ENCODE measurements around the gene RBPJ.

The RBPJ gene

DNA sequence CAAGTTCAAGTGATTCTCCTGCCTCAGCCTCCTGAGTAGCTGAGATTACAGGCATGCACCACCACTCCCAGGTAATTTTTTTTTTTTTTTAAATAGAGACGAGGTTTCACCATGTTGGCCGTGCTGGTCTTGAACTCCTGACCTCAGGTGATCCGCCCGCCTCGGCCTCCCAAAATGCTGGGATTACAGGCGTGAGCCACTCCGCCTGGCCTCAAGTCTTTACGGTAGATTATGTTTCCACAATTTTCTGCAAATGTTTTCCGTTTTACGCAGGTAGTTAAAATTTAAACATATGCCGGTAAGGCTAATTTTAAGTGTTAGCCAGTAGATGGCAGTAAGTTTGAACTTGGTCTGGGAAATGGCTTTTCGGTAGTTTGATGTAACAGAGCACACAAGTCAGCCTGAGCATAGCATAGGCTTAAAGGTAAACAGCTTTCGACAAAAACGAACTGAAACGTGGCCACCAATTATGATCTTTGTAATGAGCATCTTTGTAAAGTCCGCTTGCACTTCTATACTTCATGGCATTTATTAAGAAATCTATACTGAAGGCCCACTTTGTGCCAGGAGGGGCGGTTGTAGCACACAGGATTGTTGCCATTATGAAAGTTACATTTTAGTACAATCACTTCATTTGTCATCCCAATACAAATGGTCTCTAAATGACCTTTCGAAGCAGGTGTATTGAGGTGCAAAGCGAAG lies 138.4 kb downstream of the RBPJ start:
- Histone ChIP-seq H3K36me3 (ENCODE audit: control insufficient read depth, insufficient read depth, low read length) (no peaks in the 10 kb centered on the region), H3K4me1 (ENCODE audit: control insufficient read depth, insufficient read depth, low read length, poor library complexity, severe bottlenecking) (no peaks in the 10 kb centered on the region), H3K9me3 (ENCODE audit: control insufficient read depth, low read length) (peaks cover 13% of the 10 kb centered on the region), H3K27ac (ENCODE audit: low read depth, low read length, severe bottlenecking) (no peak overlapping the region), H3K4me3 (ENCODE audit: extremely low read depth, insufficient read depth, low read length, poor library complexity, severe bottlenecking) (no peak overlapping the region)
- 51 to 68% methylated on average over 14 to 15 of the region's 19 CpGs for WGBS, 2 experiments (ENCODE audit: insufficient coverage in 2 of 2)

DNA sequence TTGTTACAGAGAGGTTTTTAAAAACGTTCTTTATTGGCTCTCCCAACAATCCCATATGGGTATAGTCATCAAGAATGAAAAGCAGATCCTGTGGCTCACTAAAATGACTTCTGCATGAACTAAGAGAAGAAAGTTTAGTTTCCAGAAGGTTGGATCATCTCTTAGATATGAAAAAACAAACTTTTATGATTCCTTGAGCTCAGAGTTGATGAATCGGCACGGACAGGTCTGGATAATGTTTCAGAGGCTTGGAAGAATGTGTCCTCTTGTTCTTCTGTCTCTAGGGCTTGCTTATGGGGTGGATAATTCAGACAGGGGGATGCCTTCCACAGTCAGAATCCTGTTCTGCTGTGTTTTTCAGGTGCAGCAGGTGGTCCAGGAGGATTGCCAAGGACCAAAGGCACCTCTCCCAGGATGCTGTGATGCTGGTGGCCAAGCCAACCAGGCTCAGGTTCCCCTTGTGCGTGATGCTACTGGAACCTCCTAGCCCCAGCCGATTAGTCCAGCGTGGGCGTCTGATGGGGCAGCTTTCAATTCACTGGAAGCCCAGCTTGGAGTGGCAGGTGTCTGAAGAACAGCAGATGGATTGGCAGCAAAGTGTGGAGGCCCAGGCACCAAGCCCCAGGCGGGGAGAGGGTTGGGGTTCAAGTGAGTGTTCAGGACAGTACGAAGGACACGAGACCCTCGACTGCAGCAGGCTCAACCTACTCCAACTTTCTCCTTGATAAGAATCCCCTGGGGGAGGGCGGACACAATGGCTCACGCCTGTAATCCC lies 139.1 kb downstream of the RBPJ start:
- Histone ChIP-seq H3K27ac (ENCODE audit: low read depth, low read length, severe bottlenecking) (no peak overlapping the region), H3K4me3 (ENCODE audit: extremely low read depth, insufficient read depth, low read length, poor library complexity, severe bottlenecking) (no peak overlapping the region)
- WGBS, 2 experiments (ENCODE audit: insufficient coverage in 2 of 2): 94% methylated on average over 4 to 12 of the region's 13 CpGs

DNA sequence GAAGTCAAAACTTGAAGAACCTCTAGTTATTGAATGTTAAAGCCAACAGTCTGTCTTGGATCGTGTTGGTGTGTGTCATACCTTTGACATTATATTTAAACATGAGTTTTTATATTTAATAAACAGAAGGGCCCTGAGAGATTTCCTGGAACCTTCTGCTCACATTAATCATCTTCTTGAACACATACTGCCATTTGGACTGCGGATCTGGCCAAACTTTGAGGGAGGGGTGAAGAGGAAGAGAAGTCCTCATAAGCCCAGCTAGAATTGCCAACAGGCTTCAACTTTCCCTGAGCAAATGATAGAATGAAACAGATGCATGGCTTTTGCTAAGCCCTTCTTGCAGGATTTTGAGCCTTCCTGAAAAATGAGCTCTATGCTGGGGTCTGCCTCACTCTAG lies 142.1 kb downstream of the RBPJ start:
- Histone ChIP-seq H3K9me3 (ENCODE audit: control insufficient read depth, low read length) (peaks cover 6% of the 10 kb centered on the region), H3K27ac (ENCODE audit: low read depth, low read length, severe bottlenecking) (no peak overlapping the region), H3K36me3 (ENCODE audit: control insufficient read depth, insufficient read depth, low read length) (no peaks in the 10 kb centered on the region), H3K4me1 (ENCODE audit: control insufficient read depth, insufficient read depth, low read length, poor library complexity, severe bottlenecking) (no peaks in the 10 kb centered on the region), H3K4me3 (ENCODE audit: extremely low read depth, insufficient read depth, low read length, poor library complexity, severe bottlenecking) (no peak overlapping the region)
- WGBS, 2 experiments (ENCODE audit: insufficient coverage in 2 of 2): no CpG with 5 or more reads among the region's 2 CpGs

More for the DNA sequence above, 139.1 kb downstream of the RBPJ start:
- Histone ChIP-seq H3K36me3 (ENCODE audit: control insufficient read depth, insufficient read depth, low read length) (no peaks in the 10 kb centered on the region), H3K4me1 (ENCODE audit: control insufficient read depth, insufficient read depth, low read length, poor library complexity, severe bottlenecking) (no peaks in the 10 kb centered on the region), H3K9me3 (ENCODE audit: control insufficient read depth, low read length) (peaks cover 6% of the 10 kb centered on the region)

DNA sequence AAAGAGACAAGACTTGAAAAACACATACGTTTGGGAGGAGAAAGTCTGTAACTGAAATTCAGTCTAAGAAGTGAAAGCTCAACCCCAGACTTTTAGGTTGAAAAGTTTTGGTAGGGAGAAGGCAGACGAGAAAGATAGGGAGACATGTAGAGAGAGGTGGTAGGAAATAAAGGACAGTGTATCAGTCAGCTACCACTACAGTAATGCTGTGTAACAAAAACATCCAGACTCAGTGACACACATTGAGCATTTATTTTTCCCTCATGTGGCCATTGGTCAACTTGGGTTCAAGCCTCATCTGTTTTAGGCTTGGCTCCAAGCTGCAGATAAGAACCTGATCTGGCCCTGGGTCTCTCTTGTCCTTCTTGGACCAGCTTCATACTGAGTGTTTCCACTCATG lies 142.6 kb downstream of the RBPJ start:
- 100% methylated on average over 1 of the region's 2 CpGs; no CpG with 5 or more reads in 1 of the 2 experiments for WGBS, 2 experiments (ENCODE audit: insufficient coverage in 2 of 2)
- no peak overlapping the region for H3K27ac ChIP-seq (ENCODE audit: low read depth, low read length, severe bottlenecking)
- no peaks in the 10 kb centered on the region for H3K4me1 ChIP-seq (ENCODE audit: control insufficient read depth, insufficient read depth, low read length, poor library complexity, severe bottlenecking)
- H3K4me3 ChIP-seq (ENCODE audit: extremely low read depth, insufficient read depth, low read length, poor library complexity, severe bottlenecking): no peak overlapping the region
- H3K36me3 ChIP-seq (ENCODE audit: control insufficient read depth, insufficient read depth, low read length): no peaks in the 10 kb centered on the region
- peaks cover 6% of the 10 kb centered on the region for H3K9me3 ChIP-seq (ENCODE audit: control insufficient read depth, low read length)

DNA sequence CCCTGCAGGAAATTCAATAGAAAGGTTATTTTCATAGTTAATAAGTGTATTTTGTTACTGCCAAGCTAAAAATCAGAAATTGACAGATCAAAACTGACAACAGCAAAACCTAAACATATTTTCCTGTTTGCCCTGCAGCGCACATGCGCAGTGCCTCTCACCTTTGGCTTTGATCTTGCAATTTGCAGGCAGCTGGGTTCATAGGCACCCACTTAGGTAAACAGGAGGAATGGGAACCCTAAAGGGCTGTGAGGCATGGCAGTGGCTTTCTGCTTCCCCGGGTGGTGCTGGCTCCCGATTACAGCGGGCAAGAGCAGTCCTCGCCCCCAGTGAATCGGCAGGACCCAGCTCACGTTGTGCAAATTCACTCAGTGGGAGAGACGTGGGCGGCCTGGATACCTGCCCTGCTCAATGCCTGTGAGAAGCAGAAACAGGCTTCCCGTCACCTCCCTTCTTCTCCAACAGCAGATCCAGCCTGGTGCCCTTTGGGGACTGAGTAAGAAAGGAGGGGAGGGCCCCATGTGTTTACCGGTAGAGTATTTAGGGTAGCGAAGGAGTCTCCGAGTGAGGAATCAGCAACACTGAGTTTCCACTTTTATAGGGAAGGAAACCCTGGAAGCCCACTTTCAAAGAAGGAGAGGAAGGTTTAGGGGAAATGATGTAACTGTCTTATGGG lies 143.7 kb downstream of the RBPJ start:
- Histone ChIP-seq H3K27ac (ENCODE audit: low read depth, low read length, severe bottlenecking) (no peak overlapping the region), H3K4me1 (ENCODE audit: control insufficient read depth, insufficient read depth, low read length, poor library complexity, severe bottlenecking) (no peaks in the 10 kb centered on the region), H3K4me3 (ENCODE audit: extremely low read depth, insufficient read depth, low read length, poor library complexity, severe bottlenecking) (no peak overlapping the region), H3K36me3 (ENCODE audit: control insufficient read depth, insufficient read depth, low read length) (no peaks in the 10 kb centered on the region), H3K9me3 (ENCODE audit: control insufficient read depth, low read length) (peaks cover 6% of the 10 kb centered on the region)
- 93 to 95% methylated on average over 8 to 13 of the region's 14 CpGs for WGBS, 2 experiments (ENCODE audit: insufficient coverage in 2 of 2)

DNA sequence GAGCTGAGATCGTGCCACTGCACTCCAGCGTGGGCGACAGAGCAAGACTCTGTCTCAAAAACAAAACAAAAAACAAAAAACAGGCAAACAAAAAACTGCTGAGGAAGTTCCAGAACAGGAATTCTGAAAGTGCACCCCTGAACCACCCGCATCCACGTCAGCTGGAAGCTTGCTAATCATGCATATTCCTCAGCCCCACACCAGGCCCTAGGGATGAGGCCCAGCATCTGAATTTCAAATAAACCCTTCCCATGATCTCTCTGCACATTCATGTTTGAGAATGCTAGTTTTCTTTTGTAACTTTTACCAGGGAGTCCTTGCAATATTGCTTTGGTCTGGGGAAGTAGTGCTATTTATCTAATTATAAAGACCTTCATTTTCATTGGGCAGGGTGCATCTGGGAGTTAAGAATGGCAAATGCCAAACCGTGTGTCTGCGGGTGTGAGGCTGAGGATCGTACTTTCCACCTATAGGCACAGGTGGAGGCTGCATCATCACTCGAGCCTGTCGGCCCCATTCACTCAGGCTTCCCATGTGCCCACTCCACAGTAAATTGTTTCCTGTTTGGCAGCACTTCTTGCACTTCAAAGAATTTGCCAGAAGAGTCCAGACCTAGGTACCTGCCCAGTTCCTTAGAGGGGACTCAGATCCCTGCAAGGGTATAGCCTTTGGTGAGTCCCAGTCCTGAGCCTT lies 145.9 kb downstream of the RBPJ start:
- no peak overlapping the region for H3K4me3 ChIP-seq (ENCODE audit: extremely low read depth, insufficient read depth, low read length, poor library complexity, severe bottlenecking)
- peaks cover 6% of the 10 kb centered on the region for H3K9me3 ChIP-seq (ENCODE audit: control insufficient read depth, low read length)
- H3K36me3 ChIP-seq (ENCODE audit: control insufficient read depth, insufficient read depth, low read length): no peaks in the 10 kb centered on the region
- no peaks in the 10 kb centered on the region for H3K4me1 ChIP-seq (ENCODE audit: control insufficient read depth, insufficient read depth, low read length, poor library complexity, severe bottlenecking)
- 94 to 95% methylated on average over 10 of the region's 10 CpGs for WGBS, 2 experiments (ENCODE audit: insufficient coverage in 2 of 2)
- no peak overlapping the region for H3K27ac ChIP-seq (ENCODE audit: low read depth, low read length, severe bottlenecking)

DNA sequence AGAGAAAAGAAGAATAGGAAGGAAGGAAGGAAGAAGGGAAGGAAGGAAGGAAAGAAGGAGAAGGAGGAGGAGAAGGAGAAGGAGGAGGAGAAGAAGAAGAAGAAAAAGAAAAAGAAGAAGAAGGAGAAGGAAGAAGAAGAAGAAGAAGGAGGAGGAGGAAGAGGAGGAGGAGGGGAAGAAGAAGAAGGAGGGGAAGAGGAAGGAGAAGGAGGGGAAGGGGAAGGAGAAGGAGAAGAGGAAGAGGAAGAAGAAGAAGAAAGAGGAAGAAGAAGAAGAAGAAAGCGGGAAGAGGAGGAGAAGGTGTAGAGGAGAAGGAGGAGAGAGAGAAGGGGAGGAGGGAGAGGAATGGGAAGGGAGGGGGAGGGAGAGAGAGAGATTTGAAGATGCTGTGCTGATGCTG lies 146.9 kb downstream of the RBPJ start:
- Histone ChIP-seq H3K27ac (ENCODE audit: low read depth, low read length, severe bottlenecking) (no peak overlapping the region), H3K4me3 (ENCODE audit: extremely low read depth, insufficient read depth, low read length, poor library complexity, severe bottlenecking) (no peak overlapping the region), H3K9me3 (ENCODE audit: control insufficient read depth, low read length) (peaks cover 6% of the 10 kb centered on the region), H3K4me1 (ENCODE audit: control insufficient read depth, insufficient read depth, low read length, poor library complexity, severe bottlenecking) (no peaks in the 10 kb centered on the region), H3K36me3 (ENCODE audit: control insufficient read depth, insufficient read depth, low read length) (no peaks in the 10 kb centered on the region)
- 86 to 100% methylated on average over 1 of the region's 1 CpG for WGBS, 2 experiments (ENCODE audit: insufficient coverage in 2 of 2)

DNA sequence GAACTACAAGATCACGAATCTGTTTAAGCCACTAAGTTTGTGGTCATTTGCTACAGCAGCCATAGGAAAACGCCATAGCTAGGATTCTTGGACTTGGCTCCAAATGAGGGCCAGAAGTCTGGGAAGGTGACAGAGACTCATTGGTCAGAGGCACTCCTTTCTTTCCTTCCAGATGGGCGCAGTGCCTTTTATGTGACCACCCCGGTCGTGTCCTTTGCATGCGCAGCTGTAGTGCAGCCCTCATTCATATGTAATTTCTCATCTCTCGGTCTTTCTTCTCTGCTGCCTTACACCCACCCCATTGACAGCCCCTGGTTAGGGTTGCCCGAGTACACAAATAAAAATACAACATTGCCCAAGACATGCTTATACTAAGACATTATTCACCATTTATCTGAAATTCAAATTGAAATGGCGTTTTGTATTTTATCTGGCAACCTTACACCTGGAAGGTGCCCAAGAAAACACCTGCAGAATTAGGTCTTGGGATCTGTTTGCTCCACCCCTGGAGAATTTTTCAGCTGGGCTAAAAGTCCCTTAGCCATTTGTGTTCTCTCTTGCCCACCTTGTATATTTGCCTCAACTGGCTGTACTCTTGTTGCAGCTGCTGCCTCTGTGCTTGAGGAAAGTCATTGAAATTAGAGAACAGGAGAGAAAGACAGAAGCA lies 147.6 kb downstream of the RBPJ start:
- 69 to 80% methylated on average over 8 to 9 of the region's 9 CpGs for WGBS, 2 experiments (ENCODE audit: insufficient coverage in 2 of 2)
- no peaks in the 10 kb centered on the region for H3K36me3 ChIP-seq (ENCODE audit: control insufficient read depth, insufficient read depth, low read length)

DNA sequence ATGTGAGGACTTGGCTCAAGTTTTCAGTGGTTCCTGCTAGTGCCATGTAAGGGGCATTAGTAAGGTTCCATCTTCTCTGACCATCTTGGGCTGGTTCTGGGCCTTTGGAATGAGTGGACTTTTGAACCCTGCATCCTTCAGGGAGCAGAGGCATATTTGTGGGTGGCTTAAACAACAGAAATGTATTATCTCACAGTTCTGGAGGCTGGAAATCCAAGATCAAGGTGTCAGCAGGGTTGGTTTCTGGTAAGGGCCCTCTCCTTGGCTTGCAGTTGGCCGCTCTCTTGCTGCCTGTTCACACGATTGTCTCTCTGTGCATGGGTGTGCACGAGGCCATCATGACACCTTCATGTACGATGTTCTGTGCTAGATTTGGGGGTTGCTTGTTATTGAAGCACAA lies 148.2 kb downstream of the RBPJ start:
- Histone ChIP-seq H3K36me3 (ENCODE audit: control insufficient read depth, insufficient read depth, low read length) (no peaks in the 10 kb centered on the region), H3K27ac (ENCODE audit: low read depth, low read length, severe bottlenecking) (no peak overlapping the region), H3K4me1 (ENCODE audit: control insufficient read depth, insufficient read depth, low read length, poor library complexity, severe bottlenecking) (no peaks in the 10 kb centered on the region), H3K9me3 (ENCODE audit: control insufficient read depth, low read length) (no peaks in the 10 kb centered on the region), H3K4me3 (ENCODE audit: extremely low read depth, insufficient read depth, low read length, poor library complexity, severe bottlenecking) (no peak overlapping the region)
- WGBS, 2 experiments (ENCODE audit: insufficient coverage in 2 of 2): no CpG with 5 or more reads among the region's 4 CpGs

More for the DNA sequence above, 147.6 kb downstream of the RBPJ start:
- H3K4me3 ChIP-seq (ENCODE audit: extremely low read depth, insufficient read depth, low read length, poor library complexity, severe bottlenecking): no peak overlapping the region
- no peaks in the 10 kb centered on the region for H3K4me1 ChIP-seq (ENCODE audit: control insufficient read depth, insufficient read depth, low read length, poor library complexity, severe bottlenecking)
- no peak overlapping the region for H3K27ac ChIP-seq (ENCODE audit: low read depth, low read length, severe bottlenecking)
- peaks cover 3% of the 10 kb centered on the region for H3K9me3 ChIP-seq (ENCODE audit: control insufficient read depth, low read length)

DNA sequence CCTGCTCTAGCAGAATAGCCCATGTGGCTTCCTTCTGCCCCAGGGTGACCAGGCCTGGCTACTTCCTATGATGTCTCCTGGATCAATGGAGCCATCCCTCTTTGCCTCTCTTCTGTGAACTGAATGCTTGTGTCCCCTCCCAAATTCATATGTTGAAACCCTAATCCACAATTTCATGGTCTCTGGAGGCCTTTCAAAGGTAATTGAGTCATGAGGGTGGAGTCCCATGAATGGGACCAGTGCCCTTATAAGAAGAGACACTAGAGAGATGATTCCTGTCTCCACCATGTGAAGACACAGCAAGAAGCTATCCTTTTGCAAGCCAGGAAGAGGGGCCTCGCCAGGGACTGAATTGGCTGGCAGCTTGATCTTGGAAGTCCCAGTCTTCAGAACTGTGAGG lies 151.1 kb downstream of the RBPJ start:
- no peaks in the 10 kb centered on the region for H3K4me1 ChIP-seq (ENCODE audit: control insufficient read depth, insufficient read depth, low read length, poor library complexity, severe bottlenecking)
- H3K4me3 ChIP-seq (ENCODE audit: extremely low read depth, insufficient read depth, low read length, poor library complexity, severe bottlenecking): no peak overlapping the region
- no peaks in the 10 kb centered on the region for H3K9me3 ChIP-seq (ENCODE audit: control insufficient read depth, low read length)
- no peaks in the 10 kb centered on the region for H3K36me3 ChIP-seq (ENCODE audit: control insufficient read depth, insufficient read depth, low read length)
- no peak overlapping the region for H3K27ac ChIP-seq (ENCODE audit: low read depth, low read length, severe bottlenecking)
- WGBS, 2 experiments (ENCODE audit: insufficient coverage in 2 of 2): 80% methylated on average over 1 of the region's 1 CpG; no CpG with 5 or more reads in 1 of the 2 experiments

Data from mesodermal cell (in vitro differentiated cells).